ENCODE data around the gene CCL4L2.
"Not testable (repeated sequence)": the region's sequence is repeated elsewhere in the genome, so short reads cannot be mapped to it uniquely, and the experiment has no call there.

CCL4L2 gene

DNA sequence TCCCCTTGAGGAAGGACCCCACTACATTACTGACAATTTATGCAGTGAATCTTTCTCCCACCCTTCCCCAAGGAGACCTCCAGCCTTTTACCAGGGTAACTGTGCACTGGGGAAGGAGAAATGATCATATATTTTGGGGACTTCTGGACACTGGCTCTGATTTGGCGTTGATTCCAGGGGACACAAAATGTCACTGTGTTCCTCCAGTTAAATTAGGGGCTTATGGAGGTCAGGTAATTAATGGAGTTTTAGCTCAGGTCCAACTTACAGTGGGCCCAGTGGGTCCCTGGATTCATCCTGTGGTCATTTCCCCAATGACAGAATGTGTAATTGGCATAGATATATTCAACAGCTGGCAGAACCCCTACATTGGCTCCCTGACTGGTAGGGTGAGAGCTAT, 8.7 kb downstream of the CCL4L2 start:
- not testable (repeated sequence) for DNase-seq

DNA sequence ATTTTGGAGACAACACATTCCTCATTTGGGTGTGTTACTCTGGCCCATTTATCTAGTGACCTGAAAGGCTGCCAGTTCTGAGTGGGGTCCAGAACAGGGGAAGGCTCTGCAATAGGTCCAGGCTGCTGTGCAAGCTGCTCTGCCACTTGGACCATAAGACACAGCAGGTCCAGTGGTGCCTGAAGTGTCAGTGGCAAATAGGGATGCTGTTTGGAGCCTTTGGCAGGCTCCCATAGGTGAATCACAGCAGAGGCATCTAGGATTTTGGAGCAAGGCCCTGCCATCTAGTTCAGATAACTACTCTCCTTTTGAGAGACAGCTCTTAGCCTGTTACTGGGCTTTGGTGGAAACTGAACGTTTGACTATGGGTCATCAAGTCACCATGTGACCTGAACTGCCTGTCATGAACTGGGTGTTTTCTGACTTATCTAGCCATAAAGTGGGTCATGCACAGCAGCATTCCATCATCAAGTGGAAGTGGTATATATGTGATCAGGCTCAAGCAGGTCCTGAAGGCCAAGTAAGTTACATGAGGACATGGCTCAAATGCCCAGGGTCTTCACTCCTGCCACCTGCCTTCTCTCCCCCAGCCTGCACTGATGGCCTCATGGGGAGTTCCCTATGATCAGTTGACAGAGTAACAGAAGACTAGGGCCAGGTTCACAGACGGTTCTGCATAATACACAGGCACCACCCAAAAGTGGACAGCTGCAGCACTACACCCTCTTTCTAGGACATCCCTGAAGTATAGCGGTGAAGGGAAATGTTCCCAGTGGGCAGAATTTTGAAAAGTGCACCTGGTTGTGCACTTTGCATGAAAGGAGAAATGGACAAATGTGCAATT, 10.1 kb downstream of the CCL4L2 start:
- not testable (repeated sequence) for DNase-seq

DNA sequence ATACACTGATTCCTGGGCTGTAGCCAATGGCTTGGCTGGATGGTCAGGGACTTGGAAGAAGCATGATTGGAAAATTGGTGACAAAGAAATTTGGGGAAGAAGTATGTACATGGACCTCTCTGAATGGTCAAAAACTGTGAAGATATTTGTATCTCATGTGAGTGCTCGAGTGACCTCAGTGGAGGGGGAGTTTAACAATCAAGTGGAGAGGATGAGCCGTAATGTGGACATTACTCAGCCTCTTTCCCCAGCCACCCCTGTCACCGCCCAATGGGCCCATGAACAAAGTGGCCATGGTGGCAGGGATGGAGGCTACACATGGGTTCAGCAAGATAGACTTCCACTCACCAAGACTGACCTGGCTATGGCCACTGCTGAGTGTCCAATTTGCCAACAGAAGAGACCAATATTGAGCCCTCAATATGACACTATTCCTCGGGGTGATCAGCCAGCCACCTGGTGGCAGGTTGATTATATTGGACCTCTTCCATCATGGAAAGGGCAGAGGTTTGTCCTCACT, 10.8 kb downstream of the CCL4L2 start:
- not testable (repeated sequence) for DNase-seq

DNA sequence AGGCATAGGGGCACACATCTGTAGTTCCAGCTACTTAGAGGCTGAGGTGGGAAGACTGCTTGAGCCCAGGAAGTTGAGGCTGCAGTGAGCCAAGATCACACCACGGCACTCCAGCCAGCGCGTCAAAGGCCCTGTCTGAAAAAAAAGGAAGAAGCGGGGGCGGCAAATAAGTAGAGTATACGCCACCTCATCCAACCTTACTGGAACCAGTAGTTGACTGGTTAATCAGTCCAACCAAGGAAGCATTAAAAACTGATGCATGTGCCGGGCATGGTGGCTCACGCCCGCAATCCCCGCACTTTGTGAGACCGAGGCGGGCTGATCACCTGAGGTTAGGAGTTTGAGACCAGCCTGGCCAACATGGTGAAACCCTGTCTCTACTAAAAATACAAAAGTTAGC, 12.1 kb downstream of the CCL4L2 start:
- not testable (repeated sequence) for DNase-seq

DNA sequence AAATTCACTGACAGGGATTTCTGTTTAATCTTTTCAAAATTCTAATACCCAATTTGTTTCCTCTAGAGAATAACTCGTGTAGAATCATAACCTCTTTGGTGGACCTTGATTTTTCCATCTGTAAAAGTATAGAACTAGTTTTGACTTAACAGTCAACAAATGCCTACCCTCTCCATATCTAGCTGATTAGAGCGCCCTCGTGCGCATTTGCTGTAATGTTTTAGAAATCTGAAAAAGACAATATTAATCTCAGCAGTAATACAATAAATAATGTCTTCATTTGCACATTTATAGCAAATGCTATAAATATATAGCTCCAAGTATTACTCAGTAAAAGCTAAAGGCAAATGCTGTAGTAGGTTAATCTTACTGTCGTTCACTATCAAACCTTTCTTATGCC, 18.8 kb downstream of the CCL4L2 start:
- DNase-seq, result not testable (repeated sequence)

DNA sequence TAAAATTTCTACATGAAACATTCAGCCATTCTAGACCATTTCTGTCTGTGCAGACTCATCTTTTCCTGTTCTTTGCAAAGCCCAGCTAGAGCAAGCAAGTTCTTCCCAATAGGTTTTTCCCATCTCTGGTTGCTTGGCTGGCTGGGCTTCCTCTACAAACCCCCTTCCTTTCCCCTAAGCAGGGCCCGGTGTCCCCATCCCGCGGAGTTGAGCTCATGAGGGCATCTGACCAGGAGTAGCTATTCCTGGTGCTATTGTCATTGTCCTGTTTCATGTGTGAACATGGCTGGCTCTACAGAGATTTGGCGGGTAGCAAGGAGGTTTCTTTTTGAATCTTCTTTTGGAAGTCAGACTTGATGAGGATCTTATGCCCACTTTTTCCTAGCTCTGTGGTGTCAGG, 31.2 kb downstream of the CCL4L2 start:
- DNase-seq, result not testable (repeated sequence)
